Vagina (tissue), 2 donors: Measurements from ENCODE around the gene ADGRE1.

Experiments used
- CTCF ChIP-seq, 3 experiments: fragments of 450-650 bp in 2 of 3; fragments of 200-600 bp in 1 of 3; sonication (generic) in 1 of 3; IDR thresholded peaks; one replicate each; pipeline ENCODE4 v1.5.1; 2017 to 2019; ENCODE audit warnings: antibody characterized with exemption in 3 of 3, mild to moderate bottlenecking in 2 of 3, moderate library complexity in 2 of 3
- POLR2A ChIP-seq, 2 donors: fragments of 450-650 bp; IDR thresholded peaks; one replicate each; pipeline ENCODE4 v1.6.1; 2017; ENCODE audit warnings: antibody characterized with exemption in 2 of 2, mild to moderate bottlenecking in 2 of 2, moderate library complexity in 2 of 2

GRCh38 chr19:6864325-6864940, 22.9 kb upstream of the ADGRE1 start:
- TF ChIP-seq CTCF (IDR thresholded peaks at IDR 0.05) (no peak), POLR2A (IDR thresholded peaks at IDR 0.05) (no peak)
